Measurements from ENCODE around the gene TSLP. TPM values are rescaled to one million over a fixed set of nuclear protein-coding genes. Genes with fewer than 3 reads are reported as not detected.

The TSLP gene
- total and polyA plus RNA-seq, 2 of the 4 experiments (the other 2 are of a cell fraction) = 0.54 to 1.6 TPM

GRCh38 chr5:111070272-111071134 is 1.0 kb upstream of the TSLP start:
- H3K79me1 ChIP-seq (ENCODE audit: low read depth in 1 of 2, low read length in 2 of 2) = peaks cover 4% of the 10 kb centered on the region in 2 experiments; a peak in 1 of 4 replicates
- peaks cover 11% of the 10 kb centered on the region for H3K4me1 ChIP-seq (ENCODE audit: control insufficient read depth, insufficient read depth, low read length)
- peak overlapping the region; percentile 84 for H2AFZ ChIP-seq (replicated peaks; ENCODE audit: low read length, poor library complexity)
- intact Hi-C loops (cut with micrococcal nuclease) = loop anchor here (5.0 kb wide), 2 partner anchors 153 to 168 kb away; no protein-coding TSS in a partner anchor
- DNase-seq = no peak
- peak overlapping the region; percentile 60; the same call in 1 of the 2 replicates for H3K4me2 ChIP-seq (ENCODE audit: low read depth, low read length)
- H3K27me3 ChIP-seq (ENCODE audit: control insufficient read depth, insufficient read depth, low read length) = no peaks in the 10 kb centered on the region
- no peak overlapping the region for H3K4me3 ChIP-seq (ENCODE audit: insufficient read depth, low read depth, low read length)
- H2BK5ac ChIP-seq (ENCODE audit: low read depth, low read length, poor library complexity, severe bottlenecking) = no peak overlapping the region
- peak overlapping the region; percentile 81 for H2BK120ac ChIP-seq (ENCODE audit: low read depth, low read length)
- CTCF ChIA-PET = no interaction called here
- no peak for ATAC-seq (ENCODE audit: low read depth)
- H3K4ac ChIP-seq (ENCODE audit: low read depth, low read length) = peak overlapping the region; percentile 76
- peak overlapping the region; percentile 61; the same call in 1 of the 2 replicates for H3K23ac ChIP-seq (ENCODE audit: low read depth, low read length)
- H3K14ac ChIP-seq (replicated peaks; ENCODE audit: low read depth, low read length) = peak overlapping the region; percentile 58
- POLR2A ChIA-PET (ENCODE audit: unreplicated experiment) = interaction anchor here (0.6 kb wide), 1 partner anchor 555 kb away, joined by 3 read pairs; no protein-coding TSS in a partner anchor
- H4K8ac ChIP-seq (ENCODE audit: low read depth in 2 of 2, low read length in 2 of 2) = peak overlapping the region; percentile 22 to 78; a peak in 2 of 4 replicates
- no peaks in the 10 kb centered on the region for H4K20me1 ChIP-seq (ENCODE audit: insufficient read depth, low read length)
- peak overlapping the region; percentile 4 for H2AK9ac ChIP-seq (replicated peaks; ENCODE audit: low read depth, low read length, poor library complexity)
- in situ Hi-C loops (cut with MboI; ENCODE audit: low sequenced_read_pairs) = no loop called here
- peak overlapping the region; percentile 79 for H4K5ac ChIP-seq (ENCODE audit: low read depth, low read length)
- no peaks in the 10 kb centered on the region for H3K36me3 ChIP-seq (ENCODE audit: control insufficient read depth, insufficient read depth, low read length)
- 53% methylated on average over 10 of the region's 42 CpGs; no CpG with 5 or more reads in 1 of the 2 experiments for WGBS, 2 experiments (ENCODE audit: extremely low coverage in 2 of 2, insufficient read length in 1 of 2)
- H3K9me1 ChIP-seq (ENCODE audit: insufficient read depth, low read length) = peaks cover 5% of the 10 kb centered on the region; the same call in 1 of the 2 replicates
- no peaks in the 10 kb centered on the region for H3K9me3 ChIP-seq (ENCODE audit: control insufficient read depth, insufficient read depth, low read length)
- BruUV-seq (replicated peaks) = no TSS peak
- H4K91ac ChIP-seq (ENCODE audit: insufficient read depth, low read depth, low read length) = peak overlapping the region; percentile 27; the same call in 1 of the 2 replicates
- no peak overlapping the region for H3K56ac ChIP-seq (ENCODE audit: extremely low read depth, insufficient read depth, low read length)
- H2BK15ac ChIP-seq (ENCODE audit: low read depth, low read length) = peak overlapping the region; percentile 68; the same call in 2 of the 3 replicates
- H2AK5ac ChIP-seq (ENCODE audit: low read depth, low read length) = peak overlapping the region; percentile 18
- no peak overlapping the region for H3K9ac ChIP-seq (ENCODE audit: low read depth, low read length)
- no peak overlapping the region for H3K27ac ChIP-seq (ENCODE audit: insufficient read depth, low read length)
- peak overlapping the region; percentile 54; the same call in 1 of the 2 replicates for H2BK20ac ChIP-seq (ENCODE audit: low read depth, low read length)
- H3K18ac ChIP-seq (ENCODE audit: low read depth, low read length) = peak overlapping the region; percentile 61
- dilution Hi-C loops (cut with HindIII; ENCODE audit: low sequenced_read_pairs, unreplicated experiment) = no loop called here
- TF ChIP-seq ELK1 (IDR thresholded peaks at IDR 0.05; ENCODE audit: borderline replicate concordance, low read depth, low read length) (no peak), RAD21 (IDR thresholded peaks at IDR 0.05; ENCODE audit: low read length) (no peak), SMC3 (IDR thresholded peaks at IDR 0.05; ENCODE audit: low read depth, low read length) (no peak), RCOR1 (IDR thresholded peaks at IDR 0.05; ENCODE audit: insufficient replicate concordance, low read length) (no peak), MXI1 (IDR thresholded peaks at IDR 0.05; ENCODE audit: borderline replicate concordance, low read depth, low read length) (no peak), CTCF (conservative IDR thresholded peaks at IDR 0.05; ENCODE audit: low read depth, low read length) (no peak), NFE2L2 (IDR thresholded peaks at IDR 0.05; ENCODE audit: low read depth, low read length) (no peak), BHLHE40 (IDR thresholded peaks at IDR 0.05; ENCODE audit: low read depth, low read length) (no peak), MAZ (IDR thresholded peaks at IDR 0.05; ENCODE audit: borderline replicate concordance, low read depth, low read length) (no peak), POLR2A (IDR thresholded peaks at IDR 0.05; ENCODE audit: low read depth, low read length) (no peak), RFX5 (IDR thresholded peaks at IDR 0.05; ENCODE audit: low read depth, low read length) (no peak), CEBPB (IDR thresholded peaks at IDR 0.05; ENCODE audit: low read depth, low read length) (no peak), USF2 (IDR thresholded peaks at IDR 0.05; ENCODE audit: low read depth, low read length) (no peak)
